CD4-positive, alpha-beta T cell treated with Interleukin-1 beta for 1 hour (primary cell): ENCODE results near the gene RASAL2.
"Not testable (repeated sequence)": the region's sequence is repeated elsewhere in the genome, so short reads cannot be mapped to it uniquely, and the experiment has no call there.

Experiments
- DNase-seq, 2 donors: peaks; one replicate each; pipeline ENCODE4 v3.0.0-alpha.2; 2020 to 2022

Gene RASAL2

DNA sequence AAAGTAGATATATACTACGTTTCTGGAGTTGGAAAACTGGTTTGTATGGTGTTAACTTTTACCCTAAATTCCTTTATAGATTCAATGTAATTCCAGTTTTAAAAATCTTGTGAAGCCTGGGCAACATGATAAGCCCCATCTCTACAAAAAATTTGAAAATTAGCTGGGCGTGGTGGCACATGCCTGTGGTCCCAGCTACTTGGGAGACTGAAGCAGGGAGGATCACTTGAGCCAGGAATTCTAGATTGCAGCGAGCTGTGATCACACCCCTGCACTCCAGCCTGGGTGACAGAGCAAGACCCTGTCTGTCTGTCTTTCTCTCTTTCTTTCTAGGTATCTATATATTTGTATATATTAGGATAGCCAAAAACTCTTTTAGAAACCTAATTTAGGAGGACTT, 260.9 kb downstream of the RASAL2 start:
- DNase-seq: no peak

DNA sequence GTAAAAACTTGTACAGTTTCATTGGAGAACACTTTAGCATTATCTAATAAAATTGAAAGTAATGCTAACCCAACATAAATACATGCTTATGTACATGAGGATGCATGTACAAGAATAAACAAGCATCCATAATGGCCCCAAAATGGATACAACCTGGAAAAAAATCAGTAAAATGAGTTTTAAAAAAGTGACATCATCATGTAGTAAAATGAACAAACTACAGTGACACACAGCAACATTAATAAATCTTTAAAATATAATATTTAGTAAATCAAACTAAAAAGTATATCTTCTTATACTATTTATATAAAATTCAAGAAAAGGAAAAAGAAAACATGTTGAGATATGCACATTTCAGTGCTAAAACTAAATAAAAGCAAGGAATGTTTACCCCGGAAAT, 262.4 kb downstream of the RASAL2 start:
- no peak for DNase-seq

DNA sequence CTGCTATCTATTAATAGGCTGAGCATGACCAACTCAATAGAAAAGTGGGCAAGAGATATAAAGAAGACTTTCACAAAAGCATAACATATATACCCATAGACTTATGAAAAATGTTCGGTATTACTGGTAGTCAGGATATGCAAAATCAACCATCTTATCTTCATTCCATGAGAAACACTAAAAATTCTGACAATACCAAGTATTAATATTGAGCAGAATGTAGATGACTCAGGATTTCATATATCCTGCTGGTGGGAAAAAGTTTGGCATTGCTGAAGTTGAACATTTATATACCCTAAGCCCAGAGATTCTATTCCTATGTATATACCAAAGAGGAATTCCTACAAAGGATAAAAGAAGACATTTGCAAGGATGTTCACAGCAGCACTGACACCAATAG, 264.6 kb downstream of the RASAL2 start:
- DNase-seq: no peak

DNA sequence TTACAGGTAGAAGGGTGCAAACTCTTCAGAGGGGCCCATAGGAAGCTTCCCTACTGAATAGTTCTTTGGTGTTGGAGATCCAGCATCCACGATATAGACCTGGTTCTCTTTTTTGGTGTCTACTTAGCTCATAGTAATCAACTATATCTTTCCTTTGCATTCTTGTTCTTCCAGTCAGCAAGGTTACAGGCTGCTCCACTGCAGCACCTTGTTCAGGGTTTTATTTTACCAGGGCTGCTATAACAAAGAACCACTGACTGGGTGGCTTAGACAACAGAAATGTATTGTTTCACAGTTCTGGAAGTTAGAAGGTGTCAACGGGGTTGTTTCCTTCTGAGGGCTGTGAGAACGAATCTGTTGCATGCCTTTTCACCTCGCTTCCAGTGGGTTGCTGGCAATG, 266.5 kb downstream of the RASAL2 start:
- DNase-seq: no peak

DNA sequence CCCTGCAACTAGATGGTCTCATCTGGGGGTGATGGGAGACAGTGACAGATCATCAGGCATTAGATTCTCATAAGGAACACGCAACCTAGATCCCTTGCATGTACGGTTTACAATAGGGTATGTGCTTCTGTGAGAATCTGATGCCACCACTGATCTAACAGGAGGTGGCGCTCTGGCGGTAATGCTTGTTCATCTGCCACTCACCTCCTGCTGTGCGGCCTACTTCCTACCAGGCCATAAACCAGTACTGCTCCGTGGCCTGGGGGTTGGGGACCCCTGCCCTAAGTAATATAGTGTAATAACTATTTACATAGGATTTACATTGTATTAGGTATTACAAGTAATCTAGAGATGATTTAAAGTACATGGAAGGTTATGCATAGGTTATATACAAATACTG, 267.9 kb downstream of the RASAL2 start:
- no peak for DNase-seq

DNA sequence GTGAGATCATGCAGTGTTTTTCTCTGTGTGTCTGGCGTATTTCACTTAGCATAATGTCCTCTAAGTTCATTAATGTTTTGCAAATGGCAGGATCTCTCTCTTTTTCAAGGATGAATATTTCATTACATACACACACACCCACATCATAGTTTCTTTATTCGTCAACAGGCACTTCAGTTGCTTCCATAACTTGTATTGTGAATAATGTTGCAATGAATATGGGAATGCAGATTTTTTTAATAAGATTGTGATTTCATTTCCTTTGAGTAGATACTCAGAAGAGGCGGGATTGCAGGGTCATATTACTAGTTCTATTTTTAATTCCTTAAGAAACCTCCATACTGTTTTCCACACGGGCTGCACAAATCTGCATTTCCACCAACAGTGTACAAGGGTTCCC, 268.8 kb downstream of the RASAL2 start:
- DNase-seq: no peak

DNA sequence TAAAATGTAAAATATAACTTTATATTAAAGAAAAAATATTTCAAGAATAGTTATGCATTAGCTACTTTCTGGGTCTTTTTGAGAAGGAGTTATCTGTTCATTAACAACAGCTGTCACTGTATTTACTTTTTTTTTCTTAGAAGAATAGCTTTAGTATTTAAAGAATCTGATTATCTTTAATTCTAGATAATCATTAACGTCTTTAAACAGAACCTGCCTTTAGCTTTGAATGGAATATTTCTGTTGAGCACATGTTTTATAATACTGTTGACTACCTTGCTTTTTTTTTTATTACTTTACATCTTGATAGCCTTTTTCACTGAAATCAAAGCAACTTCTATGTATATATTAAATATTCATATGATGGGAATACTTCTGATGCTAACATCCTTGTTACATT, 270.9 kb downstream of the RASAL2 start:
- DNase-seq: no peak

DNA sequence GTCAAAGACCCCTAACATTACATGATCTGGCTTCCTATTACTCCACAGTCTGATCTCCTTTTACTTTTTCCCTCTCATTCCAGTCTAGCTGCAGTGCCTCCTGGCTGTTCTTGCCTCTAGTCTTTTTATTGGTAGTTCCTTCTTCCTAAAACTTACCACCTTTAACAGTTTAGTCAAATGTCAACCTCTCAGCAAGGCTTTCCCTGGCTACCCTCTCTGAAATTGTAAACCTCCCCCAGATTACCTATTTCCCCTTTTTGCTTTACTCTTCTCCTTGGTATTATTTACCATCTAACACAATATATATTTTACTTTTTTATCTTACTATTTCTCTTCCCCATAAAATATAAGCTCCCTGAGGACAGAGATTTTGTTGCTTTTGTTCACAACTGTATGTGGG, 273.2 kb downstream of the RASAL2 start:
- no peak for DNase-seq

DNA sequence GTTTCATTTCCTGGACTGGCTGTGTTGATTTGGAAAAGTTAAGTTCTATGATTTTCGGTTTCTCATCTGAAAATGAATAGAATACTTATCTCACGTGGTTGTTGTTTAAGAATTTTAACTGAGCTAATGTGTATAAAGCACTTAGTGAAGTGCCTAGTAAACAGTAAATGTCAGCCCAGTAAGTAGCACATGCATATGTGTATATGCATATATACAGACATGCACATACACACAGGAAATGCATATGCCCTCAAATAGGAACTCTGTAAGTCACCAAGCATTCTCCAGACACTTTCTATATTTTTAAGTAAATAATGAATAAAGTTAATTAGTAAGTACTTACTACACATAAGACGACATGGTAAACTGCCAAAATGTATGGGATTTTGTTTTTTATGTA, 274.3 kb downstream of the RASAL2 start:
- DNase-seq: no peak

DNA sequence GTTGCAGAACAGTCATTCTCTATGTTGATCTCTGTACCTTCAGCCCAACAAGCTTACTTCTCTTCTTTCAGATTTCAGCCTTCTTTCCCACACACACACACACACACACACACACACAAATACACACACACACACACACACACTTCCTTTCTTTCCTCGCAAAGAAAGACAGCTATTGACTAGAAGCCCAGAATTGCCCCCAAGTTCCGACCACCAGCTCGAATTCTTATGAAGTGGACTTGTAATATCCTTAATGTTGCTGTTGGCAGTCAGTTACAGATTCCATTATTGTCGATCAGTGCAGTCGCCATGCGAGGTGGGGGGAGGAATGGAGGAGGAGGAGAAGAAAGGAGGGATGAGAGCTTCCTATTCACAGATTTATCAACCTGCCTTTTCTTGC, 277.3 kb downstream of the RASAL2 start:
- no peak for DNase-seq

DNA sequence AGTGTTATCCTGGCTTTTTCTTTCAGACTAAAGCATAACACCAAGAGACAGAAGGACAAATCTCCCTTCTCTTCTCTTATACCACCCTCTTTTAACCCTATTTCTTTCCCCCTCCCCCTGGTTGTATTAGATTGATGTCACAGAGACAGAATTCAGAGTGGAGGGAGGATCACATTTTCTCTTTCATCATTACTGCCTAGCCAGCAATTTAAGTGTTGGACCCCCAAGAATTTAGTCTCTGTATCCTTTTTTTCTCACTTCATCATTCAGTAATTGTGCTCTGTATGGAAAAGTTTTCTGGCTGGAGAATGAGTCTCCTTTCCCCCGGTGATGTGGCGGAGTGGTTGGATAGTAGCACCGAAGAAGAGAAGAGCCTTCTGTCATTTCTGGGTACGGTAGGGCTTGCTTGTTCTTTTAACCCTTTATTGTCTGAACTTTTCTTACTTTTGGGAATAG, 278.1 kb downstream of the RASAL2 start:
- DNase-seq: no peak

DNA sequence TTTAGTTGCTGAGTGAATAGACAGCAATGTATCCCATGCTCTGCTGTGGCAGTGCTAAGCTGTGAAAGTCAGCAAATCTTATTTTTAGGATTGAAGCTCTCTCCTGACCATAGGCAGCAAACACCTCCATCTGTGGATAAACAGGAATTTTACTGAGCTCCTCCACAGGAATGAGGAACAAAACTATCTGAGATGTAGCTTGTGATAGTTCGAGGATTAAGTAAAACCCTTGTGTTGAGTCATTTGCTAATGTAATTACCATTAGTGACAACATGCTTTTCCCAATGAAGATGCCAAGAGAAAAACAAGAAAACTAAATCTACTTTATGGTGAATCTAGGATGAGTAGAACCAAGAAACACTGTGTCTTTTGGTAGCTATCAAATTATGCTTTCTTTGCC, 280.1 kb downstream of the RASAL2 start:
- DNase-seq: no peak

DNA sequence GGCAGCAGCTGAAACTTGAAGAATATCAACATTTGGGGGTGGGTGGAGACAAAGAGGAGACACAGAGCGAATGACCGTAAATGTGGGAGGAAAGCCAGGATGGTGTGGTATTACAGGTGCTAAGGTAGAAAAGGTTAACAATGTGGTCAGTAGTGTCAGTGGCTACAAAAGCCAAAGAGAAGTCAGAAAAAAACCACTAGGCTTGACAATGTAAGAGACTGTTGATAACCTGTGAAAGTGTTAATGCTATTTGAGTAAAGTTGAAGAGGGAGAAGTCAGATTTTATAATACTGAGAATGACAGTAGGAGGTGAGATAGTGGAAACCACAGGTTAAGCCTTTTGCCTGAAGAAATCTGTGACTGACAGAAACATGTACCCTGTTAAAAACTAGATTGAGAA, 282.1 kb downstream of the RASAL2 start:
- DNase-seq: no peak

DNA sequence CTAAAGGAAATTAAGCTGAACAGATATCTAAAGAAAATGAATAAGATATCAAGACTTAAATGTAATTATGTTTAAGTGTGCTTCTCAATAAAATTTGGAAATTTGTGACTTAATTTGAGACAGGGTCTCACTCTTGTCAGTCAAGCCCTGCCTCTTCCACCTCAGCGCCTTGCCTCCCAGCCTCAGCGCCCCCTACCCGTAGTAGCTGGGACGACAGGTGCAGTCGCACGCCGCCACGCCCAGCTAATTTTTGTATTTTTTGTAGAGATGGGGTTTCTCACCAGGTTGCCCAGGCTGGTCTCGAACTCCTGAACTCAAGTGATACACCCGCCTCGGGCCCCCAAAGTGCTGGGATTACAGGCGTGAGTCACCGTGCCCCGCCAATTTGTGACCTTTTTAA, 285.9 kb downstream of the RASAL2 start:
- no peak for DNase-seq

DNA sequence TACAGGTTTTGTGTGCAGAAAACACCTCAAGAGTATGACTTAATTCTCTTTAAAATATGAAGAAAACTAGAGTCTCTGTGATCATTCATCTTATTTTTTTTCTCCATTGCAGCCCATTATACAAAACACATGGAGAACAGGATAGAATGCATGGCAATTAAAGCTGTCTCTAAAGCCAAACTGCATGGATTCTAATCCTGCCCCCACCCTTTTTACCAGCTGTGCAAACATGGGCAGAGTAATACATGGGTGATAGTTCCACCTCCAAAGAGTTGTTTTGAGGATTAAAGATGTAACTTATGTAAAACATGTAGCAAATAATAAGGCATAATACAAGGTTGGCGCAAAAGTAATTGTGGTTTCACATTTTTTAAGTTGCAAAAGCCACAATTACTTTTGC, 288.5 kb downstream of the RASAL2 start:
- no peak for DNase-seq

DNA sequence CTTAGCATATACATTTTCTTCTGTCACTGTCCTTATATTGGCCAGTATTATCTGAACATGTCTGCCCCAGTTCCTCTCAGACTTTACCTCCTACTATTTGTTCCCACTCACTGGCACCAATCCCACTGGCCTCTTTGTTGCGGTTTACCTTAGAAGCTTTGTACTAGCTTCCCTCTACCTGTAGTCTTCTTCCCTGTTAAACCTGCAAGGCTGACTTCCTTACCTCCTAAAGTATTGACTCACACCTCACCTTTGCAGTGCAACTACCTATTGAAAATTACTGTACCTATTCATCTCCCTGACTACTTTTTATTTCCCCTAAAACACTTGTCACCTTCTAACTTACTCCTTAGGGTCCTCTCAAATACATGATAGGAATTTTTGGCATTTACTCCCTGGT, 291.8 kb downstream of the RASAL2 start:
- DNase-seq: no peak

DNA sequence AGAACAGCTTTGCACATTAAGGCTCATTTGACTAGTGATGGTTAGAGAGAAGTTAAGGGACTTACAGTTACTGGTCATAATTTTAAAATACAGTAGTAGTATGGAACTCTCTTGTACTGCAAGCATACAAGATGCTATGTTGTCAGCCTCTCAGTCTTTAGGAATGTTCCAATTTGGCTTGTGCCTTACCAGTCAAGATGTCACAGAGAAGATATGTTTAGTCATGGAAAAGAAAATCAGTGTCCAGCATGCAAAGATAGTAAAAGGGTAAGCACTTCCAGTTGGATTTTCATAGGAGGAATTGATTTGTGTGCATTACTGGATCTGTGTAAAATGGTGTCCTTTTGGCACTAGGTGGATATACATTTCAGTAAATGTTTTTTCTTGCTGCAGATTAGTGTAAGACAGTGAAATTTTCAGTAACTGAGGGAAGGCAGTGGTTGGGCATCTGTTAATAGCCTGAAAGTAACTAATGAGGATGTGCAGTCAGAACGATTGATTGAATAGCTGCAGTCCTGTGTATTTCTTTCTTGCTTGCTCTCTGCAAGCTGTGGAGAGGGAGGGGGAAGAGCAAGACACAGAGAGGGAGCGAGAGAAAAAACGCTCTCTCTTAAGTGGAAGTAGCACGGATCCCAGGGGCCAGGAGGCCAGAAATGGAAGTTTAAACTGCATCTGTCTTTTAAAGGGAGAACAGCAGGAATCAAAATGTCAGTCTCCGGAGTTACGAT, 294.7 kb downstream of the RASAL2 start:
- no peak for DNase-seq

DNA sequence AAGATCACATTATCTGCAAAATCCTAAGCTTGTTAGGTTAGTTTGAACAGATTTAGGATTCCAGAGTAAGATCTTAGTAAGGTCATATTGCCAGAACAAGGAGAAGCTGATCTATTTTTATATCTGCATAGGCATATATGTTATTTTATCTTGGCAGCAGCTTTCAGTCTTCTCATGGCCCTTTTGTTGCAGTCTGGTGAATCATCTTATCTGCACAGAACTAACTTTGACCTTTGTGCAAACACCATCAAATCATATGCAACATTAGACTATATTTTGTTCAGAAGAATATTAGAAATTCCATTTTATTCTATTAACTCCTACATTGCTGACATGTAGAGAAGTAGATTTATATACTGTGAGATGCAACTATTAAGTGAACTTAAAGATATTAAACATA, 295.5 kb downstream of the RASAL2 start:
- no peak for DNase-seq

DNA sequence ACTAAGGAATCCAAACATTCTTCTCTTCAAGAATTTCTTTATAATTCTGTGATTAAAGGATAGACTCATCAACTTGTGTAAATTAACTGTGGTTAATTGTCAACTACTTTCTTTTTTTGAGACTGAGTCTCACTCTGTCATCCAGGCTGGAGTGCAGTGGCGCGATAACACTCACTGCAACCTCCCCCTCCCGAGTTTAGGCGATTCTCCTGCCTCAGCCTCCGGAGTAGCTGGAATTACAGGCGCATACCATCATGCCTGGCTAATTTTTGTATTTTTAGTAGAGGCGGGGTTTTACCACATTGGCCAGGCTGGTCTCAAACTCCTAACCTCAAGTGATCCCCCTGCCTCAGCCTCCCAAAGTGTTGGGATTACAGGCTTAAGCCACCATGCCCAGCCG, 296.4 kb downstream of the RASAL2 start:
- not testable (repeated sequence) for DNase-seq

DNA sequence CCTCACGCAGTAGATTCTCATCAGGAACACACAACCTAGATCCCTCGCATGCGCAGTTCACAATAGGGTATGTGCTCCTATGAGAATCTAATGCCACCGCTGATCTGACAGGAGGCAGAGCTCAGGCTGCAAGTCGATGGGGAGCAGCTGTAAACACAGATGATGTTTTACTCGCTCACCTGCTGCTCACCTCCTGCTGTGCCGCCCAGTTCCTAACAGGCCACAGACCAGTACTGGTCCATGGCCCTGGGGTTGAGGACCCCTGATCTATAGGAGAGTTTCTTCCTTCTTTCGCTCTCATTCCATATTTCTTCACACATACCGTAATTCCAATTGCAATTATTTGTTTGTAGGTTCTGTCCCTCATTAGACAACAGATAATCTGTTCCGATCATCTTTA, 299.5 kb downstream of the RASAL2 start:
- no peak for DNase-seq

DNA sequence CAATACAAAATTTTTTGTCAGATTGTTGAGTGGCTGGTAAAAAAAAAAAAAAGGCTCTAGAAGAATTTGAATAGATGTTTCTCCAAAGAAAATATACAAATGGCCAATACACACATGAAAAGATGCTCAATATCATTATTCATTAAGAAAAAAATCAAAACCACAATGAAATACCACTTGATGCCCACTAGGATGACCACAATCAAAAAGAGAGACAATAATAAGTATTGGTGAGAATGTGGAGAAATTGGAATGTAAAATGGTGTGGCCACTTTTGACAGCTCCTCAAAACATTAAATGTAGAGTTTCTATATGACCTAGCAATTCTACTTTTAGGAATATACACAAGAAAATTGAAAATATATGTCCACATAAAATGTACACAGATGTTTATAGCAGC, 302.9 kb downstream of the RASAL2 start:
- no peak for DNase-seq

DNA sequence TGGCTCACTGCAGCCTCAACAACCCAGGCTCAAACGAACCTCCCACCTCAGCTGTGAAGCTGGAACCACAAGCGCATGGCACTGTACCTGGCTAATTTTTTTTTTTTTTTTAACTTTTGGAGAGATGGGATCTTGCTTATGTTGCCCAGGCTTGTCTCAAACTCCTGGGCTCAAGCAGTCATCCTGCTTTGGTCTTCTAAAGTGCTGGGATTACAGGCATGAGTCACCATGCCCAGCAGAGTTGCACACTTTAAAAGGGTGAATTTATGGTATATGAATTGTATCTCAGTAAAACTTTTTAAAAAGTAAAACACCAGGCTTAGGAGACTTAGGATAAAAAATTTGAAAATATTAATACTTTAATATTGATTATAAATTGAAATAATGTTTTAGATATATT, 303.8 kb downstream of the RASAL2 start:
- DNase-seq: no peak

DNA sequence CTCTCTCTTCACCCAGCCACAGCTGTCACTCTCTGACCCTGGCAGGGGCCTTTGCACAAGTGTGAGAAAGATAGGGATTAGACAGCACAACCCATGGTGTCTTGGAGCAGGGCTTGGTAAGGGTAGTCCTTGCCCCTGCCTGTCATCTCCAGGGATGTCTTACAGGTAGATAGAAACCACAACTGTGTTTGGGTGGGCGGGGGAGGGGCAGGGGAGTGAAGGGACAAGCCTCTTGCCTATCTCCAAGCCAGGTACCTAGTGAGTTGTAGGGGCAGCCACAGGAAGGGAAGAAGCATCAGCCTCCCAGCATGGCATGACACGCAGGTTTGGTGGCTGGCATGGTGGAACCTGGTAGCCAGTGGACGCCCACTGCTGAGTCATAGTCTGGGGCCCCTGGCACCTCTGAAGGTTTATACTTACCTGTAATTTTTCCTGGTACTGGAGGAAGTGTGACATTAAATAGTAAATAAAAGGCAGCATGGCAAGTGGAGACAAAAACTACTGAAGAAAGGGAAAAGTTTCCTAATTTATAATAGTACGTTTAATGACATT, 305.3 kb downstream of the RASAL2 start:
- no peak for DNase-seq

DNA sequence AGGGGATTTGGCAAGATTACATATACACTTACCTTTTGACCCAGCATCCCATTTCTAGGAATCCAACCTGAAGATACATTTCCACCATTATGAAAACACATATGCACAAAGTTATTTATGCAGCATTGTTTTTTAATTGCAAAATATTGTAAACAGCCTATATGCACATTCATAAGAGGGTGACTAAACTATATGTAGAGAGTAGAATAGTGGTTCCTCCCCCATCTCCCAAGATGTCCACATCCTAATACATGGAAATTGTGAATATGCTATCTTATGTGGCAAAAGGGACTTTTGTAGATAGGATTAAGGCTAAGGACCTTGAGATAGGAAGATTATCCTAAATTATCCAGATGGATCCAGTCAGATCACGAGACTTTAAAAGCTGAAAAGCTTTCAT, 311.2 kb downstream of the RASAL2 start:
- DNase-seq: no peak

DNA sequence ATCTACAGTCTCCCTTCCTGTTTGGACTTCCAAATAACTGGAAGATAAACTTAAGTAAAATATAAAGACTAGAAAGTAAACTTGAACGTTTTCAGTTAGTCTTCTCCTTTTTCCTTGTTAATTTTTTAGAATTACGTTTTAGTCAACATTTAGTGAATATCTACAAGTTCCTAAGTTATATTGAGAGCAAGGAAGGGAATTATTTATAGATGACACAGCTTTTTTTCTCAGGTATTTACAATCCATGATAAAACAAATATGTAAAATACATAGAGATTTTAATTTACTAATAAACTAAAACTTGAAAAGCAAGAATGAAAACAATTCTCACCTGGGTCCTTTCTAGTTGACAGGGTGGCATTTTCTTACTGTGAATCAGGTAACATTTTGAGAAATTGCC, 313.3 kb downstream of the RASAL2 start:
- no peak for DNase-seq
